Activated CD8-positive, alpha-beta memory T cell treated with anti-CD3 and anti-CD28 coated beads for 24 hours (primary cell): Measurements from ENCODE around the gene FAAP20.

Experiments
- DNase-seq: peaks from one replicate; pipeline ENCODE4 v3.0.0-alpha.2; 2020

Gene FAAP20

DNA sequence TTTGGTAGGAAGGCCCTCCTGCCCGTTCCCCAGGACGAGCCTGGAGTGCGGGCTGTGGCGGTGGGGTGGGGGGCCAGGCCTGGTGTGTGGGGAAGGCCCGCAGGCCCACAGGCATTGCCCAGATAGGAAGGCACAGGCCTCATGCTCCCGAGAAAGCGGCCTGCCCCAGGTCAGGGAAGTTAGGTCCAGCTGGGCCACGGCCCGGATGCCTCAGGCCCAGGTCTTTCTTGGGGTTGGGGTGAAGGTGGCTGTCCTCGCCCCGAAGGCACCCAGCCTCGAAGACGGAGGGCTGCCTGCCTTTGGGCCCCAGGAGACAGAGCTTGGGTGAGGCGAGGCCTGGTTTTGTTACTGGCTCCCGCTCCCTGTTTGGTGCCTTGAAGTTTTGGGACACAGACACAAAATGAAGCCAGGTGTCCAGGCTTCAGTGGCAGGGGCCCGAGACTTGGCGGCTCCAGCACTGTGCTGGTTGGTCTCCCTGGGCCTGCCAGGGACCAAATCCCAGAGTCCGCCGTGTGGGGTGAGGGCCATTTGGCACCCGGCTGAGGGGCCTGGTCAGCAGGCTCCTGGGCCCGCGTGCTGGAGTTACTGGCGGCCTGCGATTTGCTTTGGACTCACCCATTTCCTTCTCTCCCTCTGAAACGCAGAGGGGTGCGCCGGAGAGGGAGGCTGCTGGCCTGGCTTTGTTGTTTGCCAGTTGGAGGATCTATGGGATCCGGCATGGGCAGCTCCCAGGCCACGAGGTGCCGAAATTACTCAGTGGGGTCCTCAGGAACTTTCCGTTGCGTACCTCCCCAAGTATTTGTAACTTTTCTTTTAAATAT, 35.5 kb upstream of the FAAP20 start:
- no peak for DNase-seq

DNA sequence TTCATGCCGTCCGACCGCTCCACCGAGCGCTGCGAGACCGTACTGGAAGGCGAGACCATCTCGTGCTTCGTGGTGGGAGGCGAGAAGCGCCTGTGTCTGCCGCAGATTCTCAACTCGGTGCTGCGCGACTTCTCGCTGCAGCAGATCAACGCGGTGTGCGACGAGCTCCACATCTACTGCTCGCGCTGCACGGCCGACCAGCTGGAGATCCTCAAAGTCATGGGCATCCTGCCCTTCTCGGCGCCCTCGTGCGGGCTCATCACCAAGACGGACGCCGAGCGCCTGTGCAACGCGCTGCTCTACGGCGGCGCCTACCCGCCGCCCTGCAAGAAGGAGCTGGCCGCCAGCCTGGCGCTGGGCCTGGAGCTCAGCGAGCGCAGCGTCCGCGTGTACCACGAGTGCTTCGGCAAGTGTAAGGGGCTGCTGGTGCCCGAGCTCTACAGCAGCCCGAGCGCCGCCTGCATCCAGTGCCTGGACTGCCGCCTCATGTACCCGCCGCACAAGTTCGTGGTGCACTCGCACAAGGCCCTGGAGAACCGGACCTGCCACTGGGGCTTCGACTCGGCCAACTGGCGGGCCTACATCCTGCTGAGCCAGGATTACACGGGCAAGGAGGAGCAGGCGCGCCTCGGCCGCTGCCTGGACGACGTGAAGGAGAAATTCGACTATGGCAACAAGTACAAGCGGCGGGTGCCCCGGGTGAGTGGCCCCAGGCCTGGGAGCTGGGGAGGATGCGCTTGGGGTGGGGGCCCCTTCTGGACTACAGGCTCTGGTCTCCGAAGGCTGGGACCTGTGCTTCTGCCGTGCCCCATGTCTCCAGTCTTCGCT, 34.7 kb upstream of the FAAP20 start:
- DNase-seq = peak; percentile 82

DNA sequence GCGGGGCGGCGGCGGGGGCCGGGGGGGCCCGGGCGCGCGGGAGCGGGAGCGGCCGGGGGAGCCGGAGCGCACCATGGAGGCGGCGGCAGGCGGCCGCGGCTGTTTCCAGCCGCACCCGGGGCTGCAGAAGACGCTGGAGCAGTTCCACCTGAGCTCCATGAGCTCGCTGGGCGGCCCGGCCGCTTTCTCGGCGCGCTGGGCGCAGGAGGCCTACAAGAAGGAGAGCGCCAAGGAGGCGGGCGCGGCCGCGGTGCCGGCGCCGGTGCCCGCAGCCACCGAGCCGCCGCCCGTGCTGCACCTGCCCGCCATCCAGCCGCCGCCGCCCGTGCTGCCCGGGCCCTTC, 34.1 kb upstream of the FAAP20 start:
- no peak for DNase-seq

DNA sequence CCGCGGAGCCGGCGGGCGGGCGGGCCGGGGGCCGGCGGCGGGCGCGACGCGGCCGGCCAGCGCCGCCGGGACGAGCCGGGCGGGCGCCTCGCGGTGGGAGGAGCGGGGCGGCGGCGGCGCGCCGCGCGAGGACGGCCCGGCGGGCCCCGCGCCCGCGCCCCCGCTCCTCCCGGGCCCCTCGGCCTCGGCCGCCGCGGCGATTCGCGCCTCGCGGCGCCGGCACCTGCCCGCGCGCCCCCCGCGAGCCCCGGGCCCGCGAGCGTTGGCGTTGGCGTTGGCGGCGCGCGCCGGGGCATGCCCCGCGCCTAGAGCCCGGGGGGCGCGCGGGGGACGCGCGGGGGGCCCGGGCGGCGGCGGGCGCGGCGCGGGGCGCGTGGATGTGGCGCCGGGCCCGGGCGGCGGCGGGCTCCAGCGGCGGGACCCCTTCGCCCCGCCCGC, 33.6 kb upstream of the FAAP20 start, which contains the start of gene SKI:
TSS of gene SKI (plus strand) at position 163 of the 438 bp plus-strand sequence. CDS start 448 bp downstream, outside the sequence.
- no peak for DNase-seq

DNA sequence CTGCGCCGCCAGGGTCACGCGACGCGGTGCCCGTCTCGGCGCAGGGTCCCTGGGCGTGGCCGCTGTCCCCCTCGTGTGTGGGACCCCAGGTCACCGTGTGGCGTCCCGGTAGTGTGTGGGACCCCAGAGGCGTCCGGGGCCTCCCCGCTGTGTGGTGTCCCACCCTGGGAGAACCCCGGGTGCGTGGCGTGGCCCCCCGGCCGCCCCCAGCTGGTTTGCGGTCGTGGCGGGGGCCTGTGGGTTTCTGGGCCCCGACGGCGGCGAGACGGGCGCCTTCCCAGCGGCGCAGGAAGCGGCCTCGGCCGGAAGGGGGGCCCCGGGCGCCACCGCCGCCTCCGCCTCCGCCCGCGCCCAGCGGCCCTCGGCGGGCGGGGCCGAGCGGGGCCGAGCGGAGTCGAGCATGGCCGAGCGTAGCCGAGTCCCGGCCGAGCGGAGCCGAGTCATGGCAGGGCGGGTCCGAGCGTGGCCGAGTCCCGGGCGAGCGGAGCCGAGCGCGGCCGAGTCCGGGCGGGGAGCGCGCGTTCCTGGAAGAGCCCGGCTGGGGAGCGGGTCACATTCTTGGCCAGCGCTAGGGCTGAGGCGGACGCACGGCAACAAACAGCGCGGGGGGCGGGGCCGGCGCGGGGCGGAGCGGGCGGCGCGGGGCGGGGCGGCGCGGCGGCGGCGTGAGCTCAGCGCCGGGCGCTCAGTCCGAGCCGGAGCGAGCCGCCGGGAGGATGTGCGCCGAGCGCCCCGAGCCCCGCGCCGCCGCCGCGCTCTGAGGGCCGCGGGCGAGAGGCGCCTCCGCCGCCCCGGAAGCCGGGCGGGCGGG, 33.0 kb upstream of the FAAP20 start:
- DNase-seq = peak; percentile 98

DNA sequence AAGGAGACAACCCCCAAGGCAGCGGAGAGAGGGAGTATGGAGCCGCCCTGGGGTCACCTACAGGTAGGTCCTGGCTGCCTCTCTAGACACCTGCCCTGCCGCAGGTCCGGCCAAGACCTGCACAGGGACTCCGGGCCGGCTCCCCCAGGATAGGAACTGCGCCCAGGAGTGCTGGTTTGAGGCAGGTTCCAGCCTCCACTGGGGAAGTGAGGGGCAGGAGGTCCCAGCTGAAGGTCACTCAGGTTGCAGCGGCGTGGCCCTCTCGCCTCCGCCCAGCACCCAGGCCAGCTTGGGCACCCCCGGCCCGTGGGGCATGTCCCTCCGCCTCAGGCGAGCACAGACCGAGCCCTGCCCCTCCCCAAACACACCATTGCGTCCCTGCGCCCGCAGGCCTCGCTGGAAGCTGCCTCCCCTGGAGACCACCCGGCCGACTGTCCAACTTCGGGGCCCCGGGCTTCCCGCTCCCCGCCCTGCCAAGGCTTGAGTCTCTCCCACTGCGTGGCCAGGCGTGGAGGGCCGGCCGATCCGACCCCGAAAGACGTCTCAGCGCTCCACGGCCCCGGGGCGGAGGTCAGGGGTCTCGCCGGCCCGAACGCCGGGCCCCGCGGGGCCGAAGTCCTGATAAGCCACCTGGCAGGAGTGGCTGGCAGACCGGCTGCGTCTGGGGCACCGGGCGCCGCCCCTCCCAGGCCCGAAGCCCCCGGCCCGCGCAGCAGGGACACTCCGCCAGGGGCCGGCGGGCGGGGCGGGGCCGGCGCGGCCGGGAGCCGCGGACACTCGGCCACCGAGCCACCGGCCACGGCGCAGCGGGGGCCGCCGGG, 32.2 kb upstream of the FAAP20 start:
- DNase-seq = no peak

DNA sequence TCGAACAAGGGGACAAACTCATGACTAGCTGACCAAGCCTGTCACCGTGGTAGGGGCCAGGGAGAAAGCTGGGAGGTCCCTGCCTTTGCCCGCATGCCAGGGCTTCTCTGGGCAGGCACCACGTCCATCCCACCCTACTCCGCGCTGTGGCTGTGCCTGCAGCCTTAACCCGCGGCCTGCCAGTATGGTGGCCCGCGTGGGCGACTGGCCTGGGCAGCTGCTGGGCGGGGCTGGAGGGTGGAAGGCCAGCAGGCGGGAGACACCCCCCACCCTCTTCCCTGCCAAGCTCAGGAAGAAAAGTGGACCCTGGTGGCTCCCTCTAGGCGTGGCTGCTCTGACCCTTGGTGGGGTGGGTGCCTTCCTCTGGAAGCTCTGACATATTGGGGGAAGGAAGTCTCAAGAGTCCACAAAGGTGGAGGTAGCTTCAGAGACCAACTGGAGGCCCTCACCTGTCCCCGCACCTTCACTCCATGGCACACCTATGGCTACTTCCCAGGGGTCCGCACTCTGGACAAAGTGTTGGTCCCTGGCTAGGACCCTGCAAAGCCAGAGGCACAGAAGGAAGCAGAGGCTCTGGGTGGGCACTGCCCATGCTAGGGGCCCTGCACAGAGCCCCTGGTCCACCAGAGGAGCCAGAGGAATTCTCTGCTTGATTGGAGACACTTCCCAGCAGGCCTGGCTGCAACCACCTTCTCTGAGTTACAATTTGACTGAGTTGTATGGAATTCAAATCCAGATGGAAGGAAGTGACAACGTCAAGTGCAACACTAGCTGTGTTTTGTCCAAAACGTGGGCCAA, 30.3 kb upstream of the FAAP20 start:
- no peak for DNase-seq

DNA sequence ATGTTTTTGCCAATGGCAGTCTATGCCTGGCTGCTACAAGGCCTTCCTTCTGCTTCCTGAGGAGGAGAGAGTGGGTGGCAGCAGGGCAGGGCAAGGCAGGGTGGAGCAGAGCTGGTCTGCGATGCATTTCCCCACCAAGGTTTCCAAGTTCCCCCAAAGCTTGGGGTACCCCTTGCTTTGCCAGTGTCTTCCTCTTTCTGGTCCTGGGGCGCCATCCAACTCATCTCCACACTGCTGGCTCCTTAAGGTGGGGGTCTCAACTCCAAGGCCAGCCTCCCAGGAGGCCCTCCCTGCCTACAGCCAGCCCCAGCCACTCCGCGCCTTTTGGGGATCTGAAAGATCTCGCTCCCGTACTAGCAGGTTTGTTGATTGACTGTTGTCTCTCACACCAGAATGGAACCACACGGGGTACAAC, 29.6 kb upstream of the FAAP20 start:
- no peak for DNase-seq

DNA sequence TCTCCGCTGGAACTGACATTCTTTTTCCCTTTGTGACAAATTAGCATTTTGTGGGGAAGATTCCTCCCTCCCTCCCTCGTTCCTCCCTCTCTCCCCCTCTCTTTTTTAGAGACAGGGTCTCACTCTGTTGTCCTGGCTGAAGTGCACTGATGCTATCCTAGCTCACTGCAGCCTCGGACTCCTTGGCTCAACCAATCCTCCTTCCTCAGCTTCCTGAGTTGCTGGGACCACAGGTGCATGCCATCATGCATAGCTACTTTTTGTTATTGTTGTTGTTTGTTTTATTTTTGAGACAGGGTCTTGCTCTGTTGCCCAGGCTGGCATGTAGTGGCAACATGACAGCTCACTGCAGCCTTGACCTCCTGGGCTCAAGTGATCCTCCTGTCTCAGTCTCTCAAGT, 26.7 kb upstream of the FAAP20 start:
- no peak for DNase-seq

DNA sequence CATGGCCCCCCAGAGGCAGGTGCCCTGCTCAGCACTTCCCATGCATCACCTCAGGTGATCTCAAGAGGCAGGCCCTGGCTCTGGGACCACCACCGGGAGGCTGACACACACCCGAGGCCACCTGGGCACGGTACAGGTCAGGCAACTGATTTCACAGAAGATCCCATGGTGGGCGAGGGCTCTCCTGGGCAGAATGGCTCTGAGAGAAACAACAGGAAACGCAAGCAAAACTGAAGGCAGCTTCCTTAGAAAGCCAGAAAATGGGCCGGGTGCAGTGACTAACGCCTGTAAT, 22.1 kb upstream of the FAAP20 start:
- DNase-seq = no peak

DNA sequence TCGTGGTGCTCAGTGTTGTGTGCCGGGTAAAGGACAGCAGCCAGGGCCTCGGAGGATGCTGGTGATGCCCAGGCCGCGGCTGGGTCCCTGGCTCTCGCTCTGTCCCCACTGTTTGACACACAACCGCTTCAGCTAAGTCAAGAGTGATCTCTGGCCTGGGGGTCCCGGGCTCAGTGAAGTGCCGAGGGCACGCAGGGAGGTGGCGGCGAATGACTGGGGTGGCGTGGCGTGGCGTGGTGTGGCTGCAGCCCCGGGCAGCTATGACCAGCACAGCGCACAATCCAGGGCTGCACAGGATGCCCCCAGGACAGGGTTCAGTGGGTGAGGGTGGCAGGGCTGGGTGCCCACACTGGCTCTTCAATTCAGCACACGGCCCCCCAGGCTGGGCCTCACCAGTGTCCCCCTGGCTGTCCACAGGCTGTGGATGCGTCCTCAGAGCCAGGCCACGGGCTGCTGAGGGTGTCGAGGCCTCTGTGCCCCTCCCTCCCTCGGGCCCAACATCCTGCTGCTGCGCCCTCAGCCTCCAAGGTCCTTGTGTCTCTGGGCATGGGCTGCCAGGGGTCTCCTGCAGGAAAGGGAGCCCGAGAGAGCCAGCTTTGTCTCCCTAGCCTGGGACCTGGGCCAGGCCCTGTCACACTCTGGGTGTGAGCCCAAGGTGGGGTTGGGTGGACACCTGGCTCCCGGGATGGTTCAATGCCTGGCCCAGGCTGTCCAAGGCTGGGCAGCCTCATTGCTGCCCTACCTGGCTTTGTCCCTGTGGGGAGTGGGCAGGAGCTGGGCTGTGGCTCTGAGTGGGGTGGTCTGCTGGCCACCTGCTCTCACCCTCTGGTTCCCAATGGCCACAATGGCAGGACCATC, 21.6 kb upstream of the FAAP20 start:
- DNase-seq = no peak

DNA sequence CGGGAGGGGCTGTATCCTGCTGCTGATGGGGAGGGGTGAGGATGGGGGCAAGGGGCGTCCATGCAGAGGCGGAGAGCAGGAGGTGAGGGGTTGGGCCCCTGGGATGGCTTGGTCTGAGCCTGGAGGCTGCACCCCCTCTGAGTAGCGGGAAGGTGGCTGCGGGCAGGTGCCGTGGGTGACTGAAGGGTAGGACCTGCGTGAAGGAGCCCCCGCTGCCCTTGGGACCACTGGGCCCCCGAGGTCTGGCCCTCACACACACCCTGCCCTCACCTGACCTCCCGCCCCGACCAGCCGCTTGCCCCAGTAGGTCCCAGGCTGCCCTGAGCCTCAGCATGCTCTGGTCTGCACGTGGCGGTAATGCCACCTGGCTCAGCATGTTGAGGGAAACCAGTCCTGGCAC, 20.8 kb upstream of the FAAP20 start:
- DNase-seq = no peak

DNA sequence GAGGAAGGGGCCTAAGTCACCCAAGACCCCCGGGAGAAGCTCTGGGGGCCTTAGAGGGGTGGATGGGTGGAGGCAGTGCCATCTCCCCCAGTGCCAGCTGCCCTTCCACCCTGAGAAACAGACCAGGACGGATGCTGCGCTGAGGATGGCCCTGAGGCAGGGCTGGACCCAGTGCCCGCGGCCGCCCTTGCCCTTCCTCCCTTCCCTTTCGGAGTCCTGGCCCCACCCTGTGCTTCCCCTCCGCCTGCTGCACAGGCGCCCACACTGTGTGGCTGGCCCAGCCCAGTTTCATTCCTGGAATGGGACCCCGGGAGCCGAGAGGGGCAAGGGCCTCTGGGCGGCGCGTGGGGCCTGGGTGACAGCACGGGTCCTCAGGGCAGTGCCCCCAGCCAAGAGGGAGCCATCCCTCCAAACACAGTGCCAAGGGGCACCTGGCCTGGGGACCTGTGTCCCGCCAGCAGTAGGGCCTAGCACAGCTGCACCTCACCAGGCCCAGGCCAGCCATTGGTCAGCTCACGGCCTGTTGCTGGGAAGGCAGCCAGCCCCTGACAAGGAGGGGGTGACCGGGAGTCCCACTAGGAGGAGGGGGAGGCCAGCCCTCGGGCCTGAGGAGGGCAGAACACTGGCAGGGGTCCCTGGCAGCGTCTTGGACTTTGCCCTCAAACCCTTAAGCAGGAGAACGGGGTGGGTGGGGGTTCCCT, 20.1 kb upstream of the FAAP20 start:
- DNase-seq = no peak

DNA sequence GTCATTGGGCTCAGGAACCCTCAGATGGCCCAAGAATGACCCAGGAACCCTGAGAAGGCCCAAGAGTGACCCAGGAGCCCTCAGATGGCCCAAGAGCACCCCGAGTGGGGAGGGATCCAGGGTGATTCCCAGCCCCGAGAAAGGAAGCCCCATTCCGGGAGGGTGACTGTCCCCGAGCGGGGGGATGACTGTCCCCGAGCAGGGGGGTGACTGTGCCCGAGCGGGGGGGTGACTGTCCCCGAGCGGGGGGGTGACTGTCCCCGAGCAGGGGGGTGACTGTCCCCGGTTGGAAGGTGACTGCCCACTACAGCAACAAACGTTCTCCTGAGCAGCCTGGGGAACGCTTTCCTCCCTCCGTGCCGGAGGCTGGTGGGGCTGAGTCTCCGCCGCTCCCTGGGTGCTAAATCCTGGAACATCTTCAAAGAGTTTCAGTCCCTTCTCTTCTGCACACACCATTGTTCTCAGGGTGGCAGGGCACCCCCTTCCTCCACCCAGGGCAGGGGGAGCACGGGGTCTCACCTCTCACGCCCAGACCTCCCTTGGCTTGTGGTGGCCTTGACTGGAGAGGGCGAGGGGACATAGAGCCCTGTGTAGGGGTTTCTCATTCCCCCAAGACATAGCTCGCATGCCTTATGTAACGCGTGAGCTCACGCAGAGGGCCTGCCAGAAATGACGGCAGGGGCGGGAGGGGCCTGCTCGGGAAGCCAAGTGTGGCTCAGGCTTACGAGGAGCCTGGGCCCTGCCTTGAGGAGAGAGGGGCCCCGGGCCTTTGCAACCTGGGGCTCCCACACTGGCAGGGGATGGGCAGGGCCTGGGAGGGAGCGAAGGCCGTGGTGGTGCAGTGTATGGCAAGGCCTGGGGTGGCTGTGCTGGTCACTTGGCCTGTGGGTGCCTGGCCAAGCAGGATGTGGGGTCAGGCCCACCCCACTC, 19.3 kb upstream of the FAAP20 start:
- DNase-seq = no peak

DNA sequence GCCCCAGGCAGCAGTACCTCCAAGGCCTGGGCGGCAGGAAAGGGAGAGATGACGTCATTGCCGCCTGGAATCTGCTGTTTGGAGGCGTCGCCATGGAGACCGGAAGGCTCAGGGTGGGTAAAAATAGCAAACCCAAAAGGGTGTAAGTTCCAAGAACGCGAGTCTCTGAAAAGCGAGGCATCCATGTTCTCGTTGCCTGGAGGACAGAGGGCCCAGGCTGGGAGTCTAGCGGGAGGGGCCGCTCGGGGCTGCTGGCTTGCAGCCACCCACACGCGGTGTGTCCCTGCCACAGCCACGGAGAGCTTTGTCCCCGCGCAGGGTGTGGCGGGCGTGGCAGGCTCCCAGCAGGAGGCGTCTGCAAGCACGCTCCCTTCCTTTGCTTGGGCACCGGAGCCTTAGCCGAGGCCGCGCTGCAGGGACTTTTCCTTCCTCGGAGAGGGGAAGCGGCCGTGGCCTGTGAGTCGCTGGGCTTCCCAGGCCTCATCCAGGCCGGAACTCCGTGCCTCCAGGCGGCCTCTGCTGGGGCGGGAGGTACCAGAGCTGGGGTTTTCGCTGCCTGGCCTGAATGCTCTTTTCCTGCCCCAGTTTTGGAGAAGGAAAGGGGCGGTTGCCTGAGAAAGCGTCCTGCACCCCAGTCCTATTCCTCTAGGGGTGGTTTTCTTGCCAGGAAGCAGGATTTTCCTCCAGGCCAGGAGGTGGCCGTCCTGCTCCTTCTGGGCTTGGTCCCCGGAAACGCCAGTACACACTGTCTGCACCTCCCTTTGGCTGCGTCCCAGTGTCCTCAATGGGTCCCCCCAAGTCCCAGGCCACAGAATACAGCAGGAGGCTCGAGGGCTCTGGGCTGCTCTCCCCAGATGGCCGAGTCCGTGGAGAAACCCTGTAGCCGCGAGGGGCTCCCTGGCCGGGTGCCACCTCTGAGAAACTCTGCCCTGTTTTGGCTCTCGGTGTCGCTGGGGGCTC, 18.2 kb upstream of the FAAP20 start:
- DNase-seq = peak; percentile 79

DNA sequence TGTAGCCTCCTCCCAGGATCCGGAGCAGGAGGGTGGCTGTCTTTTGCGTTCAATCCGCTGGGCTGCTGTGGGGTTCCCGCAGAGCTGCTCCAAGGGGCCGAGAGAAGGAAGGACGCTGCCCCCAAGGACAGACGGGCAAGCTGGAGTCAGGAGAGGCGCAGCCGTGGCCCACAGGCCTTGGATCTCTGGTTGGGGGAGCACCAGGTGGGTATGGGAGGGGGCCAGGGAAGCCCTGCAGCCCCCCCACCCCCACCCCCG, 17.6 kb upstream of the FAAP20 start:
- no peak for DNase-seq

DNA sequence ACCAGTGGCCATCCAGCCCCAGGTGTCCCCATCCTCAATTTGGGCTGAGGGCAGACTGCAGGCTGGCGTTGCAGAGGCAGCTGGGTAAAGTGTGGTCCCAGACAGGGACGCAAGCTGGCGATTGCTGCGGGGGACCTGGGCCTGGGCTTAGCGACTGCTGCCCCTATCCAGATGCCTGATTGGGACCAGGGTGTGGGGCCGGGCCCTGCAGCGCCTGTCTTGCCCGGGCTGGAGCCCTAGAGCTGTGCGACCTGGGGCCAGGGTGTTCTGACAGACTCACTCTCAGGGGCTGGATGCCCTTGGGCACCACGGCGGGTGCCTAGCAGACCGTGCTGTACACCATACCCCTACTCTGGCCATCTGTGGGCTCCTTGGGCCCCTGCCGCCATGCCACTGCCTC, 16.2 kb upstream of the FAAP20 start:
- no peak for DNase-seq

DNA sequence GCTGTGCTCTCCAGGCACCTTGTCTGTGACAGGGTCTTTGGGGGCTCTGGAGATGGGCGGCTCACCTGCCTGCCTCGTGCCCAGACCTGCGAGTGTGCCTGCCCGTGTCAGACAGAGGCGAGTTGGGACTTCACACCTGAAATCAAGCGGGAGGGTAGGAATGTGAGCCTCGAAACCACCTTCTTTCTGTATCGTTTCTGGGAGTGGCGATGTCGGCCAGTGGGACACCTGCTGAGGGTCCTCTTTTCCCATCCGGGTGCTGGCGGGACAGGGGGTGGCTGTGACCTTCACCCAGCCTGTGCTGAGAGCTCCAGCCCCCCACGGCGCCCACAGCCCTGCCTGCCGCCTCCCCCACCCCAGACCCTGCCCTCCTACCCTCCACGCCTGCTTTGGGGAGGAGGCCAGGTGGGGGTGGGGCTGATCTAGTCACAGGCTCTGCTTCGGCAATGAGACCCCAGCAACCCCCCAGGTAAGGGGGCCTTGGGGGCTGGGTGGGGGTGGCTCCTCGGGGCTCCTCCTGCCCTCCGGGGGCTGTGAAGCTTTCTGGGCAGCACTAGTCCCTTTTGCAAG, 15.6 kb upstream of the FAAP20 start:
- no peak for DNase-seq
